Activated CD4-positive, alpha-beta T cell treated with anti-CD3 and anti-CD28 coated beads for 24 hours (primary cell): Measurements from ENCODE around the gene PI4KA.
A peak's percentile ranks its signal among the peaks of the same experiment; 100 is the strongest.

Experiments used
- DNase-seq, 2 donors: peaks; one replicate each; pipeline ENCODE4 v3.0.0-alpha.2; 2020; ENCODE audit warnings: low read depth in 2 of 2

Gene PI4KA

DNA sequence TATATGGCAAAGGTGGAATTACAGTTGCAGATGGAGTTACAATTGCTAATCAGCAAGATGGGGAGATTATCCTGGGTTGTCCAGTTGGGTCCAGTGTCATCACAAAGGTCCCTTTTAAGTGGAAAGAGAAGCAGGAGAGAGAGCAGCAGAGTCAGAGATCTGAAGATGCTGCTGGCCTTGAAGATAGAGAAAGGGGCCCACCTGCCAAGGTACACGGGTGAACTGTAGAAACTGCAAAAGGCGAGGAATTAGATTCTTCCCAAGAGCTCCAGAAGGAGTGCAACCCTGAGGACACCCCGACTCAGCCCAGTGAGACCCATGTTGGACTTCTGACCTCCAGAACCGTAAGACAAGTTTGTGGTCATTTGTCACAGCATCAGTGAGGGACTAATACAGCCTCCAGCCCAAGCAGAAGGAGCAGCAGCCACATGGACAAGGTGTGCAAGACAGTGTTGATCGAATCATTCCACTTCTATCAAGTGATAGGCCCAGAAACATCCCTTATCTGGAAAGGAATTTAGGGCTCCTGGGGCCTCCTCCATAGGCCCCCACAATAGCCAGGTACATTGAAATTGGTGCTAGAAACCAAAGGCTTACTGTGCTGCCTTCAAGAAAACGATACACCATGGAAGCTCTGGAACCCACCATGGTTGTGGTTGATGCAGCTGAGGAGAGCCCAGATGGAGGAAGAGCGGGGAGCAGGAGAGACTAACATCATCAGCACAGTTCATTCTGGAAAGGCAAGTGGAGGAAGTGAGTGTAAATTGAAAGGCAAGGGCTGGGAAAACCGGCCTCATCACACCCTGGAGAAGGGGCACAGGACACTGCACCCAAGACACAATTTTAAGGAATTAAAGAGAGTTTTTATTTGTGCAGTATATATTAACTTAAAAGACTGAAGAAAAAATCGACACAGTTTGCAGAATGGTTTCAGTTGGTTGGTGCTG, 23.5 kb upstream of the PI4KA start:
- no peak for DNase-seq

DNA sequence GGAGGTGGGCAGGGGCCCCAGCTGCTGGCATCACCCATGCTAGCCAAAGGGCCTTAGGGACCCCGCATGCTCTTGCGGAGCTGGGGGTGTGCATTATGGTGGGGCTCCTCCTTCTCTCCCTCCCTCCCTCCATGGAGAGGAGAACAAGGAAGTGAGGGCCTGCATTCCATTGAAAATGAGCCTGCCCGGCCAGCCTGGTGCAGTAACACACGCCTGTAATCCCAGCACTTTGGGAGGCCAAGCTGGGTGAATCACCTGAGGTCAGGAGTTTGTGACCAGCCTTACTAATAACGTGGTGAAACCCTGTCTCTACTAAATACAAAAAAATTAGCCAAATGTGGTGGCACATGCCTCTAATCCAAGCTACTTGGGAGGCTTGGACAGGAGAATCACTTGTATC, 22.6 kb upstream of the PI4KA start:
- DNase-seq: no peak

DNA sequence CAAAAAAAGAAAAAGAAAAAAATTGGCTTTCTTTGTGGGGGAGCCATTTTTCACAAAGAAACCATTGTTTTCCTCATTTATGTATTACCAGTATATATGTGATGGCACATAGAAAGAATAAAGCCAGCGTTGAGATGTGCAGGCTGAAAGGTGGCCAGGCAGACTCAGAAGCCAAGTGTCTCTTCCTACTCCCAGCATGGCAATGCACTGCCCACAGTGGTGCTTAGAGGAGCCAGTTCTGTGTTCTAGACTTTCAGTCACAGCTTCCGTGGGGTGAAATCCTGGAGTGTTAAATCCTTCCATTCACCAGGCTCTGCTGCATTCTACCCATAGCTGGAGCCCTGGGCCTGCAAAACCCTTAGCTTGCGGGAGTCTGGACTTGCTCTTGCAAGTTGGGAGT, 19.1 kb upstream of the PI4KA start:
- no peak for DNase-seq

DNA sequence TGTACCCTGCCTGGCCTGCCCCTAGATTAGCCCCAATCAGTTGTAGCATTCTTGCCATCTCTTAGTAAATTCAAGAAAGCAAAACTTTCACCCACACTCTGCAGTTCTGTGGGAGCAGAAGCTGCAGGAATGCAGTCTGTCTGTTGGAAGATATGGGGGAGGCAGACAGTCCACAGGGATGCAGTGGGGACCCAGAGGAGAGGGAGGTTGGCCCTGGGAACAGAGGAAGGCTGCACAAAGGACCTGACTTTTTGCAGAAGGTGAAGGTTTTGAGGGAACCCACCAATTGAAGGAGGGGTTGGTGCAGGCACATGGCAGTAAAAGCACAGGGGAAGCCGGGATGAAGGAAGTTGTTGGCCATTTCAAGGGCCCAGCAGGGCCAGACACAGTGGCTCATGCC, 16.7 kb upstream of the PI4KA start:
- DNase-seq: no peak

DNA sequence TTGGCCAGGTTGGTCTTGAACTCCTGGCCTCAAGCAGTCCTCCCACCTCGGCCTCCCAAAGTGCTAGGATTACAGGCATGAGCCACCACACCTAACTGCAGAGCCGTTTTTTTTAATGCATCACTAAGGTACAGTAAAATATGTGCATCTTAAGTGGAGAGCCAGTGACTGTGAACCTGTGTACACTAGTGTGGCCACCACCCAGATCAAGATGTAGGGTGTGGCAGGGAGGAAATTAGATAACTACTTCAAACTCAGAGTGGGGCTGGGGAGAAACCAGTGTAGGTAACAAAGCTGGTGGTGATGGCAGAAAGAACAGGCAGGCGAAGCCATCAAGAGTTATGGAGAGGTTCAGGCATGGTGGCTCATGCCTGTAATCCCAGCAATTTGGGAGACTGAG, 14.6 kb upstream of the PI4KA start:
- DNase-seq: no peak

DNA sequence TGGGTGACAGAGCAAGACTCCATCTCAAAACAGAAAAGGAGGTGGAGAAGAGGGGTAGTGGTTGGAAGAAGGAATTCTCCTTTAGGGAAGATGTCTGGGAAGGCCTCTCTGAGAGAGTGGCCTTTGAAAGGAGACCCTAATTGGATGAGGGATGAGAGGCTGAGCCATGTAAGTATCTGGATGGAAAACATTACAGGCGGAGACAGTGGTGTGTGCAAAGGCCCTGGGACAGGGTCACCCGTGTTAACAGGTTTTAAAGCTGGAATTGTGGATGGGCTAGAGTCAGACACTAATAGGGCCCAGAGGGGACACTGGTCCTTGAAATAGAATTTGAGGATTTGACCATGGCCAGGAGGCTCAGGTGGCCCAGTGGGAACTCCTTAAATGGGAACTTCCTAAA, 10.6 kb upstream of the PI4KA start:
- DNase-seq: no peak

DNA sequence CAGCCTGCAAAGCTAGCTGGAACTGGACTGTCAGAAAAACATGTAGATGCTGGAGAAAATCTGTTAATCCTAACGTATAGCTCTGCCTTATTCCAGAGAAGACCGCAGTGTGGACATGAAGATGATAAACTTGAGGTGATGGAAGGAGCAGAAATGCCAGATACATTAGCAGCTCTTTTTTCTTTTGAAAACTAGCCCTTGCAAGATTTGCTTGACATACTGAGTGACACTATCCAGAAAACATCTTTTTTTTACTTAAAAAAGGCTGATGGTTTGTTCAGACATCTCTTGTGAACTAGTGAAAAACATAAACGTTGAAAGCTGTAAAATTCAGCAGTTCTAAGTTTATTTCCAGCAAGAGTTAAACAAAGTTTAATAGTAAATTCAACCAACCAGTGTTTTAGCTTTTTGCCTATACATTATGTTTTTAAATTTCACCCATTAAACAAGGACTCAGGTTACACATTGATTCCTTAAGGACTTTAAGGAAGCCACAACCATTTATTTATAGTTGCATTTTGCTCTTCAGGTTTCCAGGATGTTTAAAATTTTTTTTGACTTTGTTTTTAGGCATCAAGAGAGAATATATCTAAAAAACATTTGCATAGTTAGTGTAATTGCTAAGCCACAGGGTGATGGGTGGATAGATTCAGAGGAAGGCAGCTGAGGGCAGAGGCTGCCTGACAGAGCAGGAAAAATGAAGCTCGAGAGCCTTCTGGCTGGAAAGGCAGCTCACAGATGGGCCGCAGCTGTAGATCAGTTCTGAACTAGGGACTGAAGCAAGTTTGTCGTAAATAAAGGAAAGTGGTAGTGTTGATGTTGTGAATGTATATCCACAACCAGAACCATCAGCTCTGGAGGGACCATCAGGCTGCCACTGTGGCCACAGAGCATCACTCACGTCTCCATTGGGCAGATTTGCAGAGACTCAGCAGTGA, 9.7 kb upstream of the PI4KA start:
- no peak for DNase-seq

DNA sequence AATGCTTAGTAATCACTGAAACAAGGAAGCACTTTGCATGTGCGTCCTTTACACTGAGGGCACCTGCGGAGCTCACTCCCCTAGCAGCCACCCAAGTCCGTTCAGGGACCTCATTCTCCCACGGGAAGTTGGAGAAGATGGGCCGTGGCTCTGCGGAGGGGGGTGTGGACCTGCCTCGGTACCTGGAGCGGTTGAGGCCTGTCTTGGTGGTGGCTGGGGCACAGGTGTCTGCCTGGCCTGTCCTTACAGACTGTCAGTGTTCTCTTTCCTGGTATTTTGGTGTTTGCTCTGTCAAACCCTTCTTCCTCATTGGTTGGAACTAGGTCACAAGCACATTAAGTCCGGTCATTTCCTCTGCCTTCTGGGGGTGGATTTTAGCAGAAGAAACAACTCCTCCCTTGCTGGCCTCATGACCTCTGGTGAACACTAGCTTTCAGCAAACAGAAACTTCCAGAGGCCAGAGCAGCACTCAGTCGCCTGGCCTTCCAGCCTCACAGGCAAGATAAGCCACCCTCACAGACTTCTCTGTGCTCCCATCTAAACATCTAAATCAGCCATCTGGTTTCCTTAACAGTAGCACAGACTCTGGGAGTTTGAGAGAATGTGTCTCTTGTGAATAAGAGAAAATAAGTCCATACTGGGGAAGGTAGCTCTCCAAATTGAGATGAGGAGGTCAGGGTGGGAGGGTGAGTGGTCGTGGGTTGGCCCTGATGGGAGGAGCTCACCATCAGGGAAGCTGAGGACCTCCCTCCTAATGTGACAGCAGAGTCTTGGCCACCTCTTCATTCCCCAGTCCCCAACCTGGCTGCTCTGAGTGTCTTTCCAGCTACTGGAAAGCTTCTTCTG, 8.8 kb upstream of the PI4KA start:
- no peak for DNase-seq

DNA sequence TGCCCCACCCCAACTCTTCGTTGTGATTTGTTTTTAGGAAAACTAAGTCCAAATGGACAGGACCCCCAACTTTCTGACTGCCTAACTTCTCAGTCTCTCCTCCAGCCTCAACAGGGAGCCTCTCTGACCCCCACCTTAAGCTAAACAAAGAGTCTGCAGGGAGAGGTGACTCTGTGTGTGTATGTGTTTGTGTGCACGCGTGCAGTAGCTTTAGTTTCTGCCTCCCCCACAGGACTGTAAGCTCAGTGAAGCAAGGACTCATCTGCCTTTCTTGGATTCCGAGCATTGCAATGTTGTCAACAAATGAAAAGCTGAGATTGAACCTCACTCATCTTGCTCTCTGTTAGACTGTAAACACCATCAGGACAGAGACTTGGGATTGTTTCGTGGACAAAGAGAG, 8.1 kb upstream of the PI4KA start:
- DNase-seq: no peak

DNA sequence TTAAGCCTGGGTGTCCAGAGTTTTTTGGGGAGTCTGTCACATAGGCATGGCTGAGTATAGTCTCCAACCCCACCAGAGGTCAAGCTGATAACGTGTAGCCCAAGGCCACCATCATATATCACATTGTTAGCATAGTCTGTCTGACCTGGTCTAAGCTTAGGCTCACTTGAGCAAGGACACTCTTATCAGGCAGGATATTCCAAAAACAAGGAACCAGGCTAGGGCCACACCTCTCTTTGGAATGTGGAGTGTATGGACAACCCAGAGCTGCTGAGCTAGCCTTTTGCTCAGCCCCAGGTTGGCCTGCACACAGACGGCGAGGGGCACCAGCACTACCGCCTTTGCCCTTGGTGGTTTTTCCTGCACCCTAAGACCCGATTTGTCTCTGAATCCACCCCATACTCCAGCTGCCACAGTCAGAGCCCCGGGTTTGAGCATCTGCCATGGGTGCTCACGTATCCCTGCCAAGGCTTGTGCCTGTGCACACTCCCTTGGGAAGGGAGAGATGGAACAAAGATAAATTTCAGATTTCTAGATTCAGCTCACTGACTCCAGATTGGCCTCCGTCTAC, 7.3 kb upstream of the PI4KA start:
- no peak for DNase-seq

DNA sequence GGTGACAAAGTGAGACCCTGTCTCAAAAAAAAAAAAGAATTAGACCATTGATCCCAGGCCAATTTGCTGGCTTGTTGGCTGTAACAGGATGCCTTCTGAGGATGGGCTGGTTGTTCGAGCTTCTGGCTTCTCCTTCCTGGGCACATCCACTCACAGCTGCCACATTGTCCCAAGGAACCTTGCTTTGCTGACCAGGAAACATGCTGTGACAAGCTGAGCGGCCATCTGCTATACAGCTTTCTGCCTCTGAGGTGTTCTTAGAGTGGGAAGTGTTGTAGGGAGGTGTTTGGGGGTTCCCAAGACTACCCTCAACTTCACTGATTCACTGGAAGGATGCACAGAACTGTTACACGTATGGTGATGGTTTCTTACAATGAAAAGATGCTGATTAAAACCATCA, 6.7 kb upstream of the PI4KA start:
- no peak for DNase-seq

DNA sequence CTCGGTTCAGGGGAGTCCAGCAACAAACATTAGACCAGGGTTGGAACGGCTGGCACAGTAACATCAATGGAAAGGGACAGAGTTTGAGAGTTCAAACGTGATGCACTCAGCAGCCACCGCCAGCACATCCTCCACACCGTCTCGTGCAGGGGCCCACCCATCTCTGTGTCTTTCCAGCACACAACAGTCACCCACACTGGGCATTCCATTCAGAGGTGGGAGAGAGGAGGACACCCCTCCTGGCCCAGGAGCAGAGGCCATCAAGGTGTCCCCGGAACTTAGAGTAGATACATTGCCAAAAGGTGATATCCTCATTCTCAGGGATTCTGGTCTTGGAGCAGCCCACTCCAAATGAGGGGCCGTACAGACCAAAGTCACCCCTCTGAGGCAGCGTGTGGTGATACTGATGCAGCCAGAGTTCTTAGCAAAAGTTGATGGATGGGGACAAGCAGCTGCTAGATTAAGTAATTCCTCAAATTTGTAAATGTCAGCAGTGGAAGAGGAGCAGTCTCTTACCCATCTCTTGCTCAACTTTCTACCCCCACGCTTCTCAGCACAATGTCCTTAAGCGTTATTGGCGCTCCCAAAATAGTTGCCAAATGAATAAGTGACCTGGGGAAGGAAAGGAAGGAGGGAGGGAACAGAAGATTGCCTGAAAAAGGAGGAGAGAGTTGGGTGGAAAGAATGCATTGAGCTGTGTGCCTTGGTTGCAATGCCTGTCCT, 5.7 kb upstream of the PI4KA start:
- no peak for DNase-seq

DNA sequence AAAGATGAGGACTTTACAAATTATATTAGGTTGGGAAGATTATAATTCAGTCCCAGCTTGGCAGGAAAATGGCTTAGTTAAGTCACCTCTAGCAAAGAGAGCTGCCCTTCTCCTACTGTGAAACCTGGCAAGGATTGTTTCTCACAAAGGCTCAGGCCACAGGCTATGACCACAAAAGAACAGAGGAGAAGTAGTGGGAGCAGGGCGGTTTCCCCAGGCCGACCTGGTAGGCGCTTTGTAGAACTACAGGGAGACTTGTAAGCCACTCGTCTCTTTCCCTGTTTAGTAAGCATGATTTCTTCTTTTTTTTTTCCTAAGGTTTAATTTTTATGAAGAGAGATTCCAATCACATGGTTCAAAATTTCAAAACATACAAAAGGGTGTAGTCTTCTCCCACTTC, 4.8 kb upstream of the PI4KA start:
- no peak for DNase-seq

DNA sequence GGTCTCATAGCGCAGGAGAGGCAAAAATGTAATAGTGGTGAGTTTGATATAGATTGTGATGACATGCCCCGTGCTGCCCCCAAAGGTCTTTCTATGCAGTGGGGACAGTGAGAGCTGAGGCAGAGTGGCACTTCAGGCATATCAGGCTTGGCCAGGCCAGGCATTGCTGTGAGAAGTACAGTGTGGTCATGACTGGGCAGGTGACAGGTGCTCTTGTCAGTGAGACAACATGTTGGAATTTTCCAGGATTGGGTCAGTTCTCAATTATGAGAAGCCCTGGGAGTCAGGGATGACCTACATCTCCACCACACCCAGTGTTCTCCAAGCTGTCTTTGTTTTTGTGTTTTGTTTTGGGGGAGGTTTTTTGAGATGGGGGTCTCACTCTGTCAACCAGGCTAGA, 3.9 kb upstream of the PI4KA start:
- no peak for DNase-seq

DNA sequence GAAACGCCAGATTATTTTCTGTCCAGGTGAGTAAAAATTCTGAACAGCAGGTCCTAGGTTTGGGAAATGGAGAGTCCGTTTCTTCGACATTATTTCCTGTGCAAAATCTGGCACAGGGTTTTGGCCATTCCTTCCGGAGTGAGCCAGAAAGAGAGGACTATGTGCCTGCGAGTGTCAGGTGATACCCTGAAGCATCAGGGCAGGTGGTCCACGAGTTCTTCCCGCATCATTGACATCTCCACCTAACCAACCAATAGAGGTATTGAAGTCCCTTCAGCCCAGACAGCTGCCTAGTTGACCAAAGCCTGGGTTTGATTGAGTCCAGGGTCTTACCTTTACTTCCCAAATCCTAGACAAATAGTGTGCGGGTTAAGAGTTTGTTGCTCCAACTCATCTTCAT, 1.0 kb upstream of the PI4KA start:
- no peak for DNase-seq

DNA sequence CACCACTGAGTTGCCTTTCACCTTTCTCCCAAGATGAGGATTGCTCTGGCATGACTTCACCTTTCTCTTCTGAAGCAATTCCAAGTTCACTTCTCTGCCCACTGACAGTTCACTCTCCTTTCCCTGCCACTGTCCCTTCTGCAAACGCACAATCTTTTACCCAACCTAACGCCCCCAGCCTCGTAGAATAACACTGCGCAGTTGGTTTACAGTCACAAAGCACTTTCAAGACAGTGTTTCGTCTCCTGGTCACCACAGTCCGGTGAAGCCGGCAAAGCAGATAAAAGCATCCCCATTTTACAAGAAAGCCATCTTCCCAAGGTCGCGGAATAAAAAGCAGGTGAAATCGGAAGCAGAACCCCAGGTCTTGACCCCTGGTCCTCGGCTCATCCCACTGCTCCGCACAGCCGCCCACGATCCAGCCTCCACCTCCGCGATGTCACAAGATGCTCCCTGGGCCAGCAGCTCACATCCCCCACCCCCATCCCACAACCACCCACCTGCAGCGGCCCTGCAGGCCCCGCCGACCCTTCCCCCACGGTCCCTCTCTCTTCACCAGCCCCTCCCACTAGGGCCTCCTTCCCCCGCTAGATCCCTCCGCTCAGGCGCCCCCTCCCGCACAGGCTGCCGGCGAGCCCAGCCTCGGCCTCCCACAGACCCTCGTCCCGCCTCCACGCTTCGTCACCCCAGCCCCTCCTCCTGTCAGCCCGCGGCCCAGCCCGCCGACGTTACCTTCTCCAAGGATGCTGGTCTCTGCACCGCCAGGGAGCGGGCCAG, 585 bp downstream of the PI4KA start:
- DNase-seq: peak; percentile 71 to 77

DNA sequence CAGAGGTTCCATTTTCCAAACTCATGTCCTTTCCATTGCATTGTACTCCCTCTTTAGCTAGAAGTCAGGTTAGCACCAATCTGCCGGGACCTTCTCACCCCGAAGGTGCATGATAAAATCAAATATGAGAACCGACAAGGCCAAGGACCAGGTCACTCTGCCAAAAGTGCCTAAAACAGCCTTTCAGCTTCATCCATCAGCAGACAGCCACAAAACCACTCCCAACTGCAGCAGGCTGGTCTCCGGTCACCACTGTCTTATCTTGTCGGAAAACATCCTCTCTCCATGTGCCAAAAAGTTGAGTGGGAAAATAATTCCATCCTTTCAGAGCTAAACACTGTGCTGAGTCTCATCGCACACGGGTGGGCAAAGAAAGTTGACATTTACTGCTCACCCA, 1.4 kb downstream of the PI4KA start:
- no peak for DNase-seq

DNA sequence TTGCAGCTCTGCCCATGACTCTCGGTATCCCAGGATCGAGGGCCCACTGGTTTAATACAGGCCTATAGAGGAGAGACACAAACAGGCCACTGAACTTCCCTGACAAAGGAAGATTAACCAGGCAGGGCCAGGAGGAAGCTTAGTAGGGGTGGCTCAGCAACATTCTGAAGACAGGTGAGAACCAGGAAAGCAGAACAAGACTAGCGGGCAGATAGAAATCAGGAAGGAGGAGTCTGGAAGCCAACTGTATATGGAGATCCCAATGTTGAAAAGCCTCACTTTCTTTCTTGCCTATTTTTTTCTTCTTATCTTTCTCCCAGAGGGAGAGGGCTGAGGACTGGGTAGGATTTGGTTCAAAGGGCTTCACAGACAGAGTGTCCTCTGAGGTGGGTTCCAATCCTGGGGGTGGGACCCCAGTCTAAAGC, 5.4 kb downstream of the PI4KA start:
- DNase-seq: no peak

DNA sequence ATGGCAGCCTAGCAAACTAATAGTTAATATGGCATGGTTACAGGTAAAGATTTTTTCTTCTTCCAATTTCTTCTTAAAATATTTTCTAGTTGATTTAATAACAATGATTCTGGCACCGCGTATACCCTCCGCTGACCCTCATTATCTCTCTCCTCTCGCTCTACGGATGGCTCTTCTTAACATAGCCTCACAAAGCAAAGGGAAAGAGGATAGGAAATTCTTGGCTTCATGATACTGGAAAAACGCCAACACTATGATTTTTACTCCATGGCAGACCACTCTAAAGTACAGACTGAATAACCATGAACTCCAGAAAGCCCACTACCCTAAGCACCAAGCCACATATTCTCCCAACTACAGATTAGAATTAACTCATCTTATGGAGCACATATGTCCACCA, 6.1 kb downstream of the PI4KA start:
- no peak for DNase-seq

DNA sequence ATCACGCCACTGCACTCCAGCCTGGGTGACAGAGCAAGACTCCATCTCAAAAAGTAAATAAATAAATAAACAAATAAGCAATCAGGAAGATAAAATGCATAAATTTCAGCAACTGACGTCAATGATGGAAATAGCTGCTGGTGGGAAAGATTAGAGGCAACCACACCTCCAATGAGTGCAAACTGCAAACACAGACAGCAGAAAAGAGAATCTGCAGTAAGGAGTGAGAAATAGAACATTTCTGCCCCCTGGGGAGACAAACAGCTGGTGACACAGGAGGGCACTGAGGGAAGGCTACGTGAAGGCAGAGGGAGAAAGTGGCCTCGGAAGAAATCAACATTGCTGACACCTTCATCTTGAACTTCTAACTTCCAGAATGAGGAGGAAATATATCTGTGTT, 6.5 kb downstream of the PI4KA start:
- no peak for DNase-seq
